HFF-Myc (cell line): ENCODE measurements around the gene ACTRT2.

ENCODE experiments used
- DNase-seq: peaks from one replicate; pipeline ENCODE4 v3.0.0-alpha.2; 2011; ENCODE audit warnings: low read depth; ENCODE audit errors: extremely low read depth
- H3K4me3 ChIP-seq: replicated peaks from 2 replicates; pipeline ENCODE4 v1.5.1; 2011; ENCODE audit warnings: low read depth, mild to moderate bottlenecking, control low read depth, low read length
- TF ChIP-seq, protein P1 (sequence below): IDR thresholded peaks from 2 replicates; pipeline ENCODE4 v1.5.1; 2012; ENCODE audit warnings: mild to moderate bottlenecking, low read depth, low read length, control low read depth; ENCODE audit errors: missing control alignments

The ACTRT2 gene

DNA sequence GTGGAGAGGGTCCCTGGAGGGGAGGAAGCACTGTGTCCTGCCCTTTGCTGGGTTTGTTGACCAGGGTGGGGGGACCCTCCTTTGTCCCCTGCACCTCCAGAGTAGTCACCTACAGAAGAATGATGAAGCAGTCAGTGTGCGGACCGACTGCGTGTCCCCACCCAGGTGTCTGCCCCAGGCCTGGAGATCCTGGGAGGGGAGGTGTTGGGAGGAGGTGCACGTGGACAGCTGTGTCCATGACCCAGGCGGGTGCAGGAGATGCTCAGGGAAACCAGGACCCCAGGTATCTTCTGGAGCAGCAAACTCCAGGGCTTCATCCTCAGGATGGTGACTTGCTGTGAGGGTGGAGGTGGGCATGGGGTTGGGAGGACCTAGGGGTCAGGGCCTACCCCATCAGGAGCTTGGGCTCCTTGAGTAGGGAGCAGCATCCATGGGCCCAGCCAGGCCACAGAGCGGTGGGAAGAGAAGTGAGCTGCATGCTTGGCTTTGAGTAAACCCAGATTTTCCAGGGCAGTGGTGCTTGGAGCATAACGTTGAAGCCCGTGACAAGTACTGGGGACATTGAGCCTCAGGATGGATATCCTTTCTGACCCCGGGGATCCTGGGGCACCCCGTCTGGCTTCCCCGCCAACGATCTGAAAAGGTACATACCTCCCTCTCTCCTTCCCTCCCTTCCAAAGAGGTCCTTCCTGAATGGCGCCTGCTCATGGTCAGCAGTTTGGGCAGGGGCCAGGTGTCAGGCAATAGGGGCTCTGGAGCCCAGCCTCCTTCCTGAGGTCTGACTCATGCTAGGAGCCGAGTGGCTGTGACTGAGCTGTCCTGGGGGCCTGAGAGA is 13.7 kb downstream of the ACTRT2 start:
- H3K4me3 ChIP-seq: no peak overlapping the region
- no peak for DNase-seq
- TF ChIP-seq, protein P1, sequence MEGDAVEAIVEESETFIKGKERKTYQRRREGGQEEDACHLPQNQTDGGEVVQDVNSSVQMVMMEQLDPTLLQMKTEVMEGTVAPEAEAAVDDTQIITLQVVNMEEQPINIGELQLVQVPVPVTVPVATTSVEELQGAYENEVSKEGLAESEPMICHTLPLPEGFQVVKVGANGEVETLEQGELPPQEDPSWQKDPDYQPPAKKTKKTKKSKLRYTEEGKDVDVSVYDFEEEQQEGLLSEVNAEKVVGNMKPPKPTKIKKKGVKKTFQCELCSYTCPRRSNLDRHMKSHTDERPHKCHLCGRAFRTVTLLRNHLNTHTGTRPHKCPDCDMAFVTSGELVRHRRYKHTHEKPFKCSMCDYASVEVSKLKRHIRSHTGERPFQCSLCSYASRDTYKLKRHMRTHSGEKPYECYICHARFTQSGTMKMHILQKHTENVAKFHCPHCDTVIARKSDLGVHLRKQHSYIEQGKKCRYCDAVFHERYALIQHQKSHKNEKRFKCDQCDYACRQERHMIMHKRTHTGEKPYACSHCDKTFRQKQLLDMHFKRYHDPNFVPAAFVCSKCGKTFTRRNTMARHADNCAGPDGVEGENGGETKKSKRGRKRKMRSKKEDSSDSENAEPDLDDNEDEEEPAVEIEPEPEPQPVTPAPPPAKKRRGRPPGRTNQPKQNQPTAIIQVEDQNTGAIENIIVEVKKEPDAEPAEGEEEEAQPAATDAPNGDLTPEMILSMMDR: no peak

DNA sequence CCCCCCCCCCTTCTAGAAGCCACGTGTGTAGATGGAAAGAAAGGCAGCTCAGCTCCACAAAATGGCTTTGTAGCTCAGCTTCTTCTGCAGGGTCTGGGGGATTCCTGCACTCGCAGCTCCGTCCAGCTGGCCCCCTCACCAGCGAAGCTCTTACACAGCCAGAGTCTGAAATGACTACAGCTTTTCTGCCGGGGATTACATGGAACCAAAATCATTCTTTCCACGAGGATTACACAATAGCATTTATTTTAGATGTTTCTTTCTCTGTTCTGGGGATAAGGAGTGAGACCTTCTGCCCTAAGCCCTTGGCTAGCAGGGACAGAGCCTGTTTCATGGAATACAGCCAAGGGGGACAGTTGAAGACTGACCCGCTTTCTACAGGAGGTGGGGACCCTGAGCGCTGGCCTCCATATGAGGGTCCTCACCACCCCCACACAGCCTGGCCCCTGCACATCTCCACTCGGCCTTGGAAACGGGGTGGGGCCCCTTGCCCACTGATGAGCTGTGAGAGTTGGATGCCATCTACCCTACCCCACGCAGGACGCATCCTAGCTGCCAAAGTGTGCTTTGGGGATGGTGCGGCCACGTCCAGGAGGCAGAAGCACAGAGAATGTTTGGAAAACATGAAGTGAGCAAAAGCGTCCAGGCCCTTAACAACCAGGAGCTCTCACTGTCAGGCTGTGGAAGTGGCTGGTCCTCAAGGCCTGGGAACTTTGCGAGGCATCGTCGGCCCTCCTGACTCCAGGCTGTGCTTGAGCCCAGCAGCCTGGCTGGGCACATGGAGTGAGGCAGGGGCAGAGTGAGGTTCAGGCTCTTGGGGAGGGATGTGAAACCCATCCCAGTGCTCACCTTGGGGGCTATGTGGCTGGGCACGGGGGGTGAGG is 14.5 kb downstream of the ACTRT2 start:
- TF ChIP-seq, protein P1: no peak
- H3K4me3 ChIP-seq: no peak overlapping the region
- no peak for DNase-seq

DNA sequence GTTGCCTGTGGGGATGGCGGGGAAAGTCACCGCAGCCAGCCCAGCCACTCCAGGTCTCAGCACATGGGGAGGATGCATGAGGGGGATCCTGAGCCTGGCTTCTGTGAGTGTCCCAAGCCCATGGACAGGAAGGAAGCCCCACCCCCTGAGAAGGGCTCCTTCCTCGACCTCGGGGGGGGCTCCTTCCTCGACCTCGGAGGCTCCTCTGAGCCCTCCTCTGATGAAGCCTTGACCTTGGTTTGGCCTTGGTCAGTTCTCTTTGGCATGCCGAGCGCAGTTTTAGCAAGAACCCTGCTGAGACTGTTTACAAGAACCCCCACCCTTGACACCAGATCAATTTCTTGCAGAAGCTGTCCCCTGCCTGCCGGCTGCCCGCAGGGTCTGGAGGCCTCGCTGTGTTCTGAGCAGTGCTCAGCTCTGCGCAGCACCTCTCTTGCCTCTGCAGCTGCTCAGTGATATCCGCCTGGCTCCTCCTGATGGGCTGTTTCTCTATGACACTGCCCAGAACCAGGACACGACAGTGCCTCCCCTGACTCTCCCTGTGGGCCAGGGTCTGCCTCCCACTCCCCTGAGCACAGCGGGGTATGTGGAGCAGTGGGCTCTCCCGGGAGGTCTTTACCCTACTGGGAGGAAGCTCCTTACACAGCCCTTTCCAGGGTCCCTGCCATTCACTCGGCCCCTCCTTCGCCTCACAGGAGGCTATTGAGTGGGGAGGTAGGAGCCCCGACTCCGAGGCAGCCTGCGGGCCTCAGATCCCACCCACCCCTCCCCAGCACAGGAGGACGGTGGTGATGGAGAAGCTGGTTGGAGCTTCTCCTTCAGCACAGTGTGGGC is 15.4 kb downstream of the ACTRT2 start:
- TF ChIP-seq, protein P1: no peak
- no peak overlapping the region for H3K4me3 ChIP-seq
- DNase-seq: no peak

DNA sequence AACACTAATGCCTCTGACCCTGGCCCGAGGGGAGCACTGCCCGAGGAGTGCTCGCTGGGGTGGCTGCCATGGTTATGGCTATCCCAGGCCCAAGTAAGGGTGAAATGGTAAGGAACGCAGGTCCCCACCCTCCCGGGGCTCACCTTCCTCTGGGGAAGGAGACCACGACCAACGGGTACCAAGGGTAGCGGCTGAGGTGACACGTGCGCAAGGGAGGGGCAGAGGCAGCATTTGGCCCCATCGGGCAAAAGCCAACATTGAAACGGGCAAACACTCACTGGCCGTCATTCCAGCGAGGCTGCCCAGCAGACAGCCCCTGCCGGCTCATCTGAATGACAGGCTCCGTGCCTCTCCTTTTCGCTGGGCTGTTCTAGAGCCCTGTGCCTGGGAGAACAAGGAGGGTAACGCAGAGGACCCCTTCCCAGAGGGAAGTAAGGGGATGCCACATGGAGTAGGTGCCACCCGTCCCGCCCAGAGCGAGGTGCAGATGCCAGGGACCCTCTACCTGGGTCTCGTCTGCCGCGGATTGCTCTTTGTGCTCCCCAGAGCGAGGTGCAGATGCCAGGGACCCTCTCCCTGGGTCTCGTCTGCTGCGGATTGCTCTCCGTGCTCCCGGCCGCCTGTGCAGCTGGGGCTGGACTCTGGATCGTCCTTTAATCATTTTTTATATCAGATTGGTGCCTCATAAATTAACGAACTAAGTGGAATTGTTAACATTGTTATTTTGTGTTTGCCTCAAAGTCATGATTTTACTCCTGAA is 16.2 kb downstream of the ACTRT2 start:
- TF ChIP-seq, protein P1: no peak
- H3K4me3 ChIP-seq: no peak overlapping the region
- no peak for DNase-seq

DNA sequence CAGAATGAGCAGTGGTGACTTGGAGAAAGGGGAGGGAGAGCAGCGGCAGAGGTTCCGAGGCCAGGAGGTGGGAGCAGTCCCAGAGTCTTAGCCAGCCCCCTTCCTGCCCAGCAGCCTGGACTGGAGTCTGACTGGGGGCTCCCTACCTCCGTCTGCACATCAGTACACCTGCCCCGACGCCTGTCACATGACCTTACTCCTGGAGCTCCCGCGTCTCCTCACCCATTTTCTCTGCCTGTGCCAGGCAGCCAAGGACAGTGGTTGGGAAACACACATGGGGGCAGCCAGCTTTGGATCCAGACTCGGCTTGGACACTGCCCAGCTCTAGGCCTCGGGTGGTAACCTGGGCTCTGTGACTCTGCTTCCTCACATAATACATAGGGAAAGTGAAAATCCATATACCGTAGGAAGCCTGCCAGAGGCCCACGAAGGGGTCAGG is 16.9 kb downstream of the ACTRT2 start:
- TF ChIP-seq, protein P1: no peak
- H3K4me3 ChIP-seq: no peak overlapping the region
- DNase-seq: no peak
